B cell (primary cell): ENCODE results near the gene CACNA1D.

ENCODE experiments used
- CTCF ChIP-seq: fragments of 200-600 bp; IDR thresholded peaks from one replicate; pipeline ENCODE4 v1.8.0; 2022; ENCODE audit warnings: antibody characterized with exemption, mild to moderate bottlenecking
- EZH2 ChIP-seq: IDR thresholded peaks from 2 replicates; pipeline ENCODE4 v1.6.1; 2012; ENCODE audit warnings: borderline replicate concordance, low read depth, mild to moderate bottlenecking, moderate library complexity, low read length; ENCODE audit not compliant: insufficient read depth, poor library complexity, severe bottlenecking

- no peak for TF ChIP-seq EZH2
- TF ChIP-seq CTCF, result no peak
Observed at GRCh38 chr3:53705024-53705745, 210.8 kb downstream of the CACNA1D start.
